ENCODE results near the gene LGALS4.
"Not testable (repeated sequence)": the region's sequence is repeated elsewhere in the genome, so short reads cannot be mapped to it uniquely, and the experiment has no call there.

Gene LGALS4

GRCh38 chr19:38821230-38821825 is 8.6 kb upstream of the LGALS4 start:
- DNase-seq (ENCODE audit: low read depth), result not testable (repeated sequence)

- no peak for DNase-seq (ENCODE audit: low read depth)
These were observed 6.6 kb upstream of the LGALS4 start for GRCh38 chr19:38819231-38819920.

GRCh38 chr19:38817081-38817480 is 4.3 kb upstream of the LGALS4 start:
- DNase-seq (ENCODE audit: low read depth), result no peak

- no peak for DNase-seq (ENCODE audit: low read depth)
These were observed 3.5 kb upstream of the LGALS4 start for GRCh38 chr19:38816131-38816750.

- no peak for DNase-seq (ENCODE audit: low read depth)
These were observed 2.6 kb upstream of the LGALS4 start for GRCh38 chr19:38815059-38816001.

GRCh38 chr19:38813932-38814331 is 1.2 kb upstream of the LGALS4 start:
- not testable (repeated sequence) for DNase-seq (ENCODE audit: low read depth)

GRCh38 chr19:38813323-38813722 is 578 bp upstream of the LGALS4 start:
- DNase-seq (ENCODE audit: low read depth), result no peak

- no peak for DNase-seq (ENCODE audit: low read depth)
These were observed 520 bp downstream of the LGALS4 start for GRCh38 chr19:38812009-38812840.

GRCh38 chr19:38809592-38810252 is 3.0 kb downstream of the LGALS4 start:
- DNase-seq (ENCODE audit: low read depth), result no peak

- no peak for DNase-seq (ENCODE audit: low read depth)
These were observed 4.0 kb downstream of the LGALS4 start for GRCh38 chr19:38808741-38809140.

GRCh38 chr19:38807374-38808098 is 5.2 kb downstream of the LGALS4 start:
- not testable (repeated sequence) for DNase-seq (ENCODE audit: low read depth)

GRCh38 chr19:38806371-38806770 is 6.4 kb downstream of the LGALS4 start:
- DNase-seq (ENCODE audit: low read depth), result no peak

GRCh38 chr19:38805180-38805579 is 7.6 kb downstream of the LGALS4 start:
- DNase-seq (ENCODE audit: low read depth), result no peak

GRCh38 chr19:38803543-38803942 is 9.2 kb downstream of the LGALS4 start:
- no peak for DNase-seq (ENCODE audit: low read depth)

GRCh38 chr19:38801359-38802095 is 11.2 kb downstream of the LGALS4 start:
- no peak for DNase-seq (ENCODE audit: low read depth)

GRCh38 chr19:38800577-38801347 is 12.0 kb downstream of the LGALS4 start:
- DNase-seq (ENCODE audit: low read depth), result no peak

GRCh38 chr19:38799104-38799503 is 13.6 kb downstream of the LGALS4 start:
- no peak for DNase-seq (ENCODE audit: low read depth)

- not testable (repeated sequence) for DNase-seq (ENCODE audit: low read depth)
These were observed 15.0 kb downstream of the LGALS4 start for GRCh38 chr19:38797781-38798180.

GRCh38 chr19:38796154-38796553 is 16.6 kb downstream of the LGALS4 start:
- DNase-seq (ENCODE audit: low read depth), result no peak

Data from activated gamma-delta T cell treated with anti-CD3 and anti-CD28 coated beads, Interleukin-2, amount 50 U/mL, for 16 hours (primary cell).